Erythroblast (primary cell): Measurements from ENCODE around the gene FAM131C.
"Not testable (repeated sequence)": the region's sequence is repeated elsewhere in the genome, so short reads cannot be mapped to it uniquely, and the experiment has no call there.

Experiments
- DNase-seq, 2 experiments: peaks; one replicate each; lab custom pipeline; 2025; lab: John Stamatoyannopoulos, UW
- GATA1 ChIP-seq: IDR thresholded peaks from 2 replicates; pipeline ENCODE4 v1.6.1; 2011; ENCODE audit warnings: low read depth, mild to moderate bottlenecking, control low read depth, low read length, moderate library complexity
- POLR2A ChIP-seq: IDR thresholded peaks from 2 replicates; pipeline ENCODE4 v1.6.1; 2011; ENCODE audit warnings: mild to moderate bottlenecking, low read length

The FAM131C gene

DNA sequence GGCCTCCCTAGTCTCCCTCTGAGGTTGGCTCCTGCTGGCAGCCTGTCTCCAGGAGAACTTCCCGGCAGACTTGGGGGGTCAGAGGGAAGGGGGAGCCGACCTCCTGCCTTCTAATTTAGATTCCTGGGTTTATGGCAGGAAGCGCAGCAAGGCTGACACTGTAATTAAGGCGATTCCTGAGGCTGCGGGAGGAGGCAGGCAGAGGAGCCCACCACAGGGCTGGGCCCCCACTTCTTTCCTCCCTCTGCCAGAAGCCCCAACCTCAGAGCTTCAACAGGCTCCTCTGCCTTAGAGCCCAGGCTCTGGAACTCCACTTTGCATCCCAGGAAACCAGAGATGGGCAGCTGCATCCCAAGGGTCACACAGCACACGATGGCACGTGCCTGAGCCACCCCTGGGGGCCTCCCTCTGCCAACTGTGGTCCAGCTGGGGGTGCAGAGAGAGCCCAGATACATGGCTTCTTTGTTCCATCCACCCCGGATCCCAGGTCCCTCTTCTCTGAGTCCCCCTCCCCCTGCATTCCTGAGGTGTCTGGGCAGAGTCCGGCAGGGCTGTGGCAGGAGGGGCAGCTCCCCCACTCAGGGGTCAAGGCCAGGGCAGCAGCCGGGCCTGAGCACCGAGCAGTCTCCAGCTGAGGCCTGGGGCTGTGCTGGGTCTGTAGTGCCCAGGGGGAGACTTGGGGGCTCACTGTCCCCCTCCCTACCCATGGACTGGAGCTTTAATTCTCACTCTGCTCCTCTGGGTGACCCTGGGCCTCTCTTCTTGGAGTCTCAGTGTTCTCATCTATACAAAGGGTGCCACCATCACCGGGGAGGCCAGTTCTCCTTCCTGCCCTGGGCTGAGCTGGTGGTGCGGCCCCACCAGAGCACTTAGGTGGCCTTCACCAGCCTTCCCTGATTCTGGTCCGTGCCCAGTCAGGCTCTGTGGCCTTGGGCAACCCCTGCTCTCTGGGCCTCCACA is 39.4 kb upstream of the FAM131C start:
- no peak for DNase-seq
- TF ChIP-seq GATA1, result no peak
- TF ChIP-seq POLR2A, result no peak

DNA sequence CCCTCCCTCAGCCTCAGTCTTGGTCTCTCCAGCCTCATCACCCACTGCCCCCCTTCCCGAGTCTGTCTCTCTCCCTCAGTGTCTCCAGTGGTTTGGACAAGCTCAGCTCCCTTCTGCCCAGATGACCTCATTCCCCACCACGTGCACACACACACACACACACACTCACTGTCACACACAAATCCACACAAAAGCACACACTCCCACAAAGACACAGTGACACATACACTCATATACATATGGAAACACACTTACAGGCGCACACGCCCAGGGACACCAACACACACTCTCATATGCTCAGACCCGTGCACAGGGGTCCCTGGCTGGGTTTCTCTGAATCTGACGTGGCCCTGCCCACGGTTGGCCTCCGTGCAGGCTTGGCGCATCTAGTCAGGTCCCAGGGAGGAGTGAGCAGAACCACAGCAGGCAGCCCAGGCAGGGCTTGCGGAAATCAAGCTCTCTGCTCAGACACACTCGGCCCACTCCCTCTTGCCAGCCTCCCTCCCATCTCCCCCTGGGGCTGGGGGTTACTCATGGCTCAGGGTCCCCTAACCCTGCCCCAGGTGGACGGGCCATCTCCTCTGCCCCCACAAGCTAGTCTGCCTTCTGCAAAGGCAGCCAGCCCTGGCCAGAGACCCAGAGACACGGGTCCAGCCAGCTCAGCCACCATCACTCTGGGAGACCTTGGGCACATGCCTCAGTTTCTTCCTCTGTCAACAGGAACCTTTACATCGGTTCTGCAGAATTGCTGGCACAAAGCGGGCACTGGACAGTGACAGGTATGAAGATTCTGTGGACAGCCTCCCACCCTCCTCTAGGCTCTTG is 38.5 kb upstream of the FAM131C start:
- TF ChIP-seq POLR2A (no peak), GATA1 (no peak)
- DNase-seq, result no peak

DNA sequence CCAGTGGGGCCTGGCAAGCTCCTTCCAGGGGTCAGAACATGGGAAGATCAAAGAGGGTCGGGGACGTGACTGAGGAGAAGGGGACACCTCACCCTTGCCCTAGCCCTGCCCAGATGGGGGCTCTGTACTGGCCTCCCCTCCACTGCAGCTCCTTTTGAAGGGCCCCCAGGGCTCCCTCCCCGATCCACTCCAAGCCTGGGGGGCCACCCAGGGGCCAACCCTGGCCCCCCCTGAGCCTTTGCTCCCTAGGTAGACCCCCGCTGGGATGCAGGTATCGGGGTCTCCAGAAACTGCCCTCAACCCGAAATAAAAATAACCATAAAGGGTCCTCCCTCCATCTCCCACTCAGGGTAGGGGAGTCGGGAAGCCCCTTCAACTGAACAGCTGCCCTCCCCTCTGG is 37.4 kb upstream of the FAM131C start:
- TF ChIP-seq POLR2A (no peak), GATA1 (no peak)
- DNase-seq, result no peak

DNA sequence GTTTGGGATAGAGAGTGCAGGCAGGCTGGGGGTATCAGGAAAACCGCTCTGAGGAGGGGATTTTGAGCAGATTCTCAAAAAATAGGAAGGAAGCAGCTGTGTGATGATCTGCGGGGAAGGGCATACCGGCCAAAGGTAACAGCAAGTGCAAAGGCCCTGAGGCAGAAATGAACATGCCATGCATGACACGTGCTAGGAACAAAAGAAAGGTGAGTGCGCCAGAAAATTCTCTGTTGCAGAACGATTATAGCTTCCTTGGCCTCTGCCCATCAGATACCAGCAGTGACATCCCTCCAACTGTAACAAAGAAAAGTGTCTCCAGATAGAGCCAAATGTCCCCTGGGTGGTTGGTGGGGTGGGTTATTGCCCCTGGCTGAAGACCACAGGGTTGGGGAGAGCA is 37.0 kb upstream of the FAM131C start:
- TF ChIP-seq GATA1, result no peak
- TF ChIP-seq POLR2A, result no peak
- DNase-seq, result no peak

DNA sequence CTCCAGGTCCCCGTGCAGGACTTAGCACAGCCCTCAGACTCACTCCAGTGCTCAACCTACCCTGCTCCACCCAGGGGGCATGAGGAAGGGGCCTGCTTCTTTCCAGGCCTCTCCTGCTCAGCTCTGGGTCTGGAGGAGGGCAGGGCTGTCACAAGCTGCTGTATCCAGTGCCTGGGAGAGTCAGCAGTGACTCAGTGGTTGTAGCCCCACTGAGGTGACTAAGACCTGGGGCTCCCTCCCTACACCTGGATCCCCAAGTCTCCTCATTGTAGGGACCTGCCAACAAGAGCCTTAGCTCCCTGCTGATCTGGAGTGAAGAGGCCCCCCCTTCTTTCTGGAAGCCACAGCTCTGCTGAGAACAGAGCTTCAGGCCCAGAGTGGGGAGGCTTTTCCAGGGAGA is 36.1 kb upstream of the FAM131C start:
- no peak for TF ChIP-seq GATA1
- no peak for TF ChIP-seq POLR2A
- DNase-seq, result no peak

DNA sequence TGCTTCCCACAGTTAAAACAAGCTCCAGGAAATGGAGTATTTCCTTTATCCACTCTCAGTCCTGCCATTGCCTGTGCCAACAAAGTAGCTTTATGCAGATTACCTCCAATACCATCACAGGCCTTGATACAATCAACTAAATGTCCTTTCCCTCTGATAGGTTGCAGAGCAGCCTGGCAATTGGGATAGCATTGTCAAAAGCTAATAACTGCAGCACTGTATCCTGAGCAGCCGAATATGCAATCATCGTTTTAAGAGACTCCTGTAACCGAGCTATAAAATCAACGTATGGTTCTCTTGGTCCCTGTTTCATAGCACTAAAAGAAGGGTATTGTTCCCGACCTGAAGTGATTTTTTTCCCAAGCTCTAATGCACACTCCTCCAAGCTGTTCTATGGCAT is 33.6 kb upstream of the FAM131C start:
- not testable (repeated sequence) for DNase-seq

DNA sequence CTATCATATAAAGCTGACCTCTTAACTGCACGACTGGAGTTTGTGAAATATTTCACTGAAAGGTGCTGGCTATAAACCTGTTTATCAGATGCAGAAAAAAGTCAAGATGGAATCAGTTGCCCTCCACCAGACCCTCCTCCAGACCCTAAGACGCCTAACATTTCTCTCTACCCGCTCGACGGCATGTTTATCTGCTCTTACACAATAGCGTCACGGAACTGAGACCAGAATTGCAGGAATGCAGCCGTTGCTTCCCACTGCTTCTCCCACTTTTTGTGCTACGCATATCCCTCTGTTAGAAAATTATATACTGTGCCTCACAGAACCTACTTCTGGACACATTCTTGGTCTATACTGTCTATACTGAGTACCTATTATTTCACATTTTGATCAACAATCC is 28.2 kb upstream of the FAM131C start:
- TF ChIP-seq GATA1 (no peak), POLR2A (no peak)
- DNase-seq, result no peak

DNA sequence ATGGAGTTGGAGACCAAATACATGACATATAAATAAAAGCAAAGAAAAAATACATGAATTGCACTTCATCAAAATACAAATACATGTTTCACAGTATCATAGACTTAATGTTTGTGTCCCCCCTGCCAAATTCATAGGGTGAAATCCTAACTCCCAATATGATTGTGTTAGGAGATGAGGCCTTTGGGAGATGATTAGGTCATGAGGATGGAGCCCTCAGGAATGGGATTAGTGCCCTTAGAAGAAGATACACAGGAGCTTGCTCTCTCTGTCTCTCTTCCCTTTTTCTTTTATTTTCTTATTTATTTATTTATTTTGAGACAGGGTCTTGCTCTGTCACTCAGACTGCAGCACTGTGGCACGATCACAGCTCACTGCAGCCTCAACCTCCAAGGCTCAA is 26.0 kb upstream of the FAM131C start:
- no peak for TF ChIP-seq GATA1
- no peak for DNase-seq

DNA sequence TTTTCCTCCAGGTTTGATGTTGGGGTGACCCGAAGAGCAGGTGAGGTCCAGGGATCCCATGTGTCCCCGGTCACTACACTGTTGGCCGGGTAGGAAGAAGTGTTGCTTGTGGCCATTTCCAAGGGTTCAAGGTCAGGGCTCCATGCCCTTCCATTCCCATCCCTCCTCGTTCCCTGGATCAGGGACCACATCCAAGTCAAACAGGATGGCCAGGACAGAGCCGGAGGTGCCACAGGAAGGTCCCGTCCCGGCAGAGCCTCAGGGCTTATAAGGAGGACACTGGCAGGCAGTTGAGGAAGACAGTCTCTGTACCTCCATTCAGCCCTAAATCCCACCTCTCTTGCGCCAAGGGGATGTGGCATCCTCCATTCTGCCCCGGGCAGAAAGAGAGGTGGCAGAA is 22.0 kb upstream of the FAM131C start:
- TF ChIP-seq POLR2A, result no peak
- TF ChIP-seq GATA1, result no peak
- no peak for DNase-seq

DNA sequence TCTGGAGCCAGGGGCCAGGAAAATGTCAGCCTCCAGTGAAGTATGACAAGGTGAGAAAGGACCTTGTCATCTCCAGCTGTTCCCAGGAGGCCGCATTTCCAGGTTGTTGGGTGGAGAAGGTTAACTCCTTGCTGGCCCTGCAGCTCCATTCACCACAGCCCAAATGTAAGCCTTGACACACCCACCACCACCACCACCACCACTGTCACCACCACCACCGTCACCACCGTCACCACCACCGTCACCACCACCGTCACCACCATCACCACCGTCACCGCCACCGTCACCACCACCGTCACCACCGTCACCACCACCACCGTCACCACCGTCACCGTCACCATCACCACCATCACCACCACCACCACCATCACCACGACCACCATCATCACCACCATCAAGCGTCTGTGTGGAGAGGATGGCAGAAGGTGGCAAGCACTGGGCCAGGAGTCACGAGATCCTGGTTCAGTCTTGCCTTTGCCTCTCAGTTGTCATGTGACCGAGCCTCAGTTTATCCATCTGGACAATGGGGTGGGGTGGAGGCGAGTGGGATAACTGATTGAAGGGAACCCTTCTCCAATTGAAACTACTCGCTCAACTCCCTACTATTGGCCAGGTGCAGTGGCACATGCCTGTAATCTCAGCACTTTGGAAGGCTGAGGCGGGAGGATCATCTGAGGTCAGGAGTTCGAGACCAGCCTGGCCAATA is 21.2 kb upstream of the FAM131C start:
- DNase-seq, result no peak
- TF ChIP-seq POLR2A (no peak), GATA1 (no peak)

DNA sequence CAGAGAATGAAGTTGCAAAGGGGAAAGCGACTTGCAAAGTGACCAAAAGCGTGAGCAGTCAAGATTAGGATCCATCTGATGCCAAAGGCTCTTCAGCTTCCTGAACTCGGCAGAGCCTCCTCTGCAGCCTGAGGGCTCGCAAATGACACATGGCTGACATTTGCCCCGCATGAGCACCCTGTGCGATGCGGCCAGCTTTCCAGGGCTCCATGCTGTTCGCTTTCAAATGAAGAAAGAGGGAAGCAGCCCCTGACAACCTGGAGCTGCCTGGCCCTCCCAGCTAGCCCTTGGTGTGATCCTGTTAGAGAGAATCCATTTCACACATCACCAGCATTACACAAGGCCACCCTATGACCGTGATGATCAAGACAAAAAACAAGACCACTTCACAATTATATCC is 20.2 kb upstream of the FAM131C start:
- no peak for DNase-seq
- TF ChIP-seq GATA1 (no peak), POLR2A (no peak)

DNA sequence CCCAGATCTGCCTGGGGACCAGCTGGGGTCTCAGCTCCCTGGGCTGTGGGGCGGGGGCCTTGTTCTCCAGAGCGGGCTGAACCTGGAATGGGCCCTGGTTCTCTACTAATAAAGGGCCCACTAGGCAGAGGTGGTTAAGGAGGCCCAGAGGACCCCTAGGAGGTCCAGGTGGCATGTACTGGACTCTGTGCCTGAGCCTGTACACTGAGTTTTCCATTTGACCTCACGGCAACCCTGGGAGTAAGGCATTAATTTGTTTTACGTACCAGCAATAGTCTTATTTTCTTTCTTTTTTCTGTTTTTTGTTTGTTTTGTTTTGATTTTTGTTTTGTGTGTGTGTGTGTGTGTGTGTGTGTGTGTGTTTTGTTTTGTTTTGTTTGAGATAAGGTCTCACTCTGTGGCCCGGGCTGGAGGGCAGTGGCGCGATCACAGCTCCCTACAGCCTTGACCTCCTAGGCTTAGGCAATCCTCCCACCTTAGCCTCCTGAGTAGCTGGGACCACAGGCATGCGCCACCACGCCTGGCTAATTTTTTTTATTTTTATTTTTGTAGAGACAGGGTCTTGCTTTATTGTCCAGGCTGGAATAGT is 19.6 kb upstream of the FAM131C start:
- no peak for DNase-seq
- no peak for TF ChIP-seq POLR2A

DNA sequence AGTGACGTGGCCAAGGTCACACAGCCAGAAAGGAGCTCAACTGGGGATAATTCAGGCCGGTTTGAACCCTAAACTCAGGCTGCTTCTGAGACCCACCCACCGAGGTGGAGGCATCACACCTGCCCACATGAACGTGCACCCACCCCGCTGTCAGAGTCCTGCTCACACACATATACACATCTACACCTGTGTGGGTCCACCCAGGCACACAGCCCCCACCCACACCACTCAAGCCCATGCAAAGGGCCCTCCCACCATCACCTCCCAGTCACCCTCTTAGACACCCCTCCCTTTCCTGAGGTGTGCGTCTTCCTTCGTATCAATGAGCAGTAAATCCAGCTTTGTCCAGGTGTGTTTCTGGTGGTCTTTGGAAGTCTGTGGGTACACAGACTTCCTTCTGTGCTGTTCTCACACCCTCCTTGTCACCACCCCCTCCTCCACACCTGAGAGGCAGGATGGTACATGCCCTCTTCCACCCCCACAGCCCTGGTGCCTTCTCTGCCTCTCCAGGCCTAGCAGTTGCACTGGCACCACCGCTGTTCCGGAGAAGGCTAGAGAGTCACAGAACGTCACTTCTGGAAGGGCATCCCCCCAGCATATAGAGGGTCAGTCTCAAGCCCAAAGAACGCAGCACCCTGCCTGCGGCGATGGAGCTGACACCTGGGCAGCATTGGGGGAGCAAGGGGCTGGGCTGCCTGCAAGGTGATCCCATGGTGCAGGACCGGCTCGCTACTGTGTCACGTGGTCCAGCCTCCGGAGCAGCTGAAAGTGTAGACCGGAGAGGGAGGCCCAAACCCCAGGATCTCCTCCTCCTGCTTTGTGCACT is 18.9 kb upstream of the FAM131C start:
- DNase-seq, result no peak
- no peak for TF ChIP-seq GATA1
- TF ChIP-seq POLR2A, result no peak
